ENCODE data around the gene HEXIM1.

HEXIM1 gene

DNA sequence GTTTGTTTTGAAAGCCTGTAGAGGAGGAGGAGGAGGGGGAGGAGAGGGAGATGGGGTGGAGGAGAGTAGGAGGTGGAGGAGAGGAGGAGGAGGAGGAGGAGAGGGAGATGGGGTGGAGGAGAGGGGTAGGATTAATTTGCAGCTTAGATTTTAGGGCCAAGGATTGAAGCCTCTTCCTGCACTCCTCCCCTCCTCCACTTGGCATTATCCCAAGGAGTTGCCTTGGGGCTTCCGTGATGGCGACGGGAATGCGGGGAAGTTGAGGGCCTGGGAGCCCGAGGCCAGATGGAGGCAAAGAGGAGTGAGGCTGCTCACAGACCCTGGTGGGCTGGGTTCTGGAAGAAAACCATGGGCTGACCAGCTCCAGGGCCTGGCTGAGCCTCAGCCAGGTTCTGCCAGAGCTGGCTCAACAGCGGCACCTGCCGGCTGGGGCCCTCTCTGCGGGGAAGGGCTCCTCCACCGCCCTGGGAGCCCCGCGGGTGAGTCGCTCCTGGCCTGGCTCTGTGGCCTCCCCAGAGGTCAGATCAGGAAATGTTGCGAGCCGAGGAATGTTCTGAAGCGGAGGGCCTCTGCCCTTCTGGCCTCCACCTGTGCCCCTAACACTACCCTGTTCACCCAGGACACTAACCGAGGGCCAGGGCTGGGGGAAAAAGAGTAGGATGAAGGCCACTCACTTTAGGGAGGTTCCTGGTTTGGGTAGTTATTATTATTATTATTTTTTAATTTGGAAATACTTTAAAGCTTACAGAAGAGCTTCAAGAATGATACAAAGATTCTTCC, 49.5 kb downstream of the HEXIM1 start:
- Histone ChIP-seq H3K27ac (no peak overlapping the region), H2AFZ (ENCODE audit: low read depth) (peak overlapping the region; percentile 55), H3K79me2 (ENCODE audit: insufficient read depth, low read depth) (no peaks in the 10 kb centered on the region), H4K20me1 (ENCODE audit: insufficient read depth) (no peaks in the 10 kb centered on the region), H3K4me3 (IDR thresholded peaks at IDR 0.05; ENCODE audit: insufficient read depth, low read depth, low read length) (no peak overlapping the region), H3K36me3 (ENCODE audit: insufficient read depth) (no peaks in the 10 kb centered on the region), H3K27me3 (ENCODE audit: insufficient read depth, low read depth) (no peaks in the 10 kb centered on the region), H3K4me1 (ENCODE audit: low read depth, poor library complexity, severe bottlenecking) (peaks cover 16% of the 10 kb centered on the region), H3K4me2 (peak overlapping the region; percentile 7; the same call in 1 of the 2 replicates), H3K9ac (no peak overlapping the region)
- TF ChIP-seq, protein P1, sequence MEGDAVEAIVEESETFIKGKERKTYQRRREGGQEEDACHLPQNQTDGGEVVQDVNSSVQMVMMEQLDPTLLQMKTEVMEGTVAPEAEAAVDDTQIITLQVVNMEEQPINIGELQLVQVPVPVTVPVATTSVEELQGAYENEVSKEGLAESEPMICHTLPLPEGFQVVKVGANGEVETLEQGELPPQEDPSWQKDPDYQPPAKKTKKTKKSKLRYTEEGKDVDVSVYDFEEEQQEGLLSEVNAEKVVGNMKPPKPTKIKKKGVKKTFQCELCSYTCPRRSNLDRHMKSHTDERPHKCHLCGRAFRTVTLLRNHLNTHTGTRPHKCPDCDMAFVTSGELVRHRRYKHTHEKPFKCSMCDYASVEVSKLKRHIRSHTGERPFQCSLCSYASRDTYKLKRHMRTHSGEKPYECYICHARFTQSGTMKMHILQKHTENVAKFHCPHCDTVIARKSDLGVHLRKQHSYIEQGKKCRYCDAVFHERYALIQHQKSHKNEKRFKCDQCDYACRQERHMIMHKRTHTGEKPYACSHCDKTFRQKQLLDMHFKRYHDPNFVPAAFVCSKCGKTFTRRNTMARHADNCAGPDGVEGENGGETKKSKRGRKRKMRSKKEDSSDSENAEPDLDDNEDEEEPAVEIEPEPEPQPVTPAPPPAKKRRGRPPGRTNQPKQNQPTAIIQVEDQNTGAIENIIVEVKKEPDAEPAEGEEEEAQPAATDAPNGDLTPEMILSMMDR (conservative IDR thresholded peaks at IDR 0.05; ENCODE audit: low read depth, low read length), result peak; percentile 98

DNA sequence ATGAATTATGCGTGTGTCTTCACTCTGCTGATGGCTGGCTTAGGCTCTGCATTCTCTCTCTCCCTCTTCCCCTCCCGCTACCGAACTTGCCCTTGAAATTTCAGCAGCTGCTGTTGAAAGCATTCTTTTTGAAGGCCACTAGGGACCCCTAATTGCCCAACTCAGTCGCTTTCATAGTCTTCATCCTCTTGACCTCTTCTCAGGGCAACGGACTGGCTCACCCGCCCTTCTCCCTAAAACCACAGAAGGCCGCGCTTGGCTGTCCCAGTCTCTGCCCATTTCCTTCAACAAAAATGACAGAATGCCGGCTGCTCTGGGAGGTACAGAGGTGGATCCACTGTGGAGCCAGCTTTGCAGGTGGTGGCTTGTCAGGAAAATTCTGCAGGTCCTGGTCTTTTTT, 52.4 kb downstream of the HEXIM1 start:
- Histone ChIP-seq H3K4me3 (IDR thresholded peaks at IDR 0.05; ENCODE audit: insufficient read depth, low read depth, low read length) (no peak overlapping the region), H3K27me3 (ENCODE audit: insufficient read depth, low read depth) (no peaks in the 10 kb centered on the region), H4K20me1 (ENCODE audit: insufficient read depth) (no peaks in the 10 kb centered on the region), H2AFZ (ENCODE audit: low read depth) (no peak overlapping the region), H3K4me1 (ENCODE audit: low read depth, poor library complexity, severe bottlenecking) (peaks cover 16% of the 10 kb centered on the region), H3K4me2 (no peak overlapping the region), H3K36me3 (ENCODE audit: insufficient read depth) (no peaks in the 10 kb centered on the region), H3K27ac (no peak overlapping the region), H3K79me2 (ENCODE audit: insufficient read depth, low read depth) (no peaks in the 10 kb centered on the region), H3K9ac (no peak overlapping the region)
- TF ChIP-seq, protein P1 (conservative IDR thresholded peaks at IDR 0.05; ENCODE audit: low read depth, low read length), result no peak

DNA sequence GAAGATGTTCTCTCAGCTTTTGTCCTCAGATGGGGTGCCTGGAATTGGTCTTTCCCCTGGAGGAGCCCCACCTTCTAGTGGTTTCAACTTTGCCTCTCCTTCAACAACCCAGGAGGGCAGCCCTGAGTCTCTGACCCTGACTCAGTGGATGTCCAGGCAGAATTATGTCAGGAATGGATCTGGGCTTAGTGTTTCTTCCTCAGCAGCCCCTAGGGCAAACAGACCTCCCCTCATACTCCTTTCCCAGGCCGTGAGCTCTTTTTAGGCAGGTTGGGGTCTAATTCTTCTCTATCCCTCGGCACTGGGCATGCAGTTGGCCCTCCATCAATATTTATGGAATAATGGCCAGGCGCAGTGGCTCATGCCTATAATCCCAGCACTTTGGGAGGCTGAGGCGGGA, 53.2 kb downstream of the HEXIM1 start:
- TF ChIP-seq, protein P1 (conservative IDR thresholded peaks at IDR 0.05; ENCODE audit: low read depth, low read length), result no peak
- H3K4me1 ChIP-seq (ENCODE audit: low read depth, poor library complexity, severe bottlenecking), result peaks cover 16% of the 10 kb centered on the region
- H4K20me1 ChIP-seq (ENCODE audit: insufficient read depth), result no peaks in the 10 kb centered on the region
- H3K27me3 ChIP-seq (ENCODE audit: insufficient read depth, low read depth), result no peaks in the 10 kb centered on the region
- H3K9ac ChIP-seq, result no peak overlapping the region
- H3K79me2 ChIP-seq (ENCODE audit: insufficient read depth, low read depth), result no peaks in the 10 kb centered on the region
- H2AFZ ChIP-seq (ENCODE audit: low read depth), result no peak overlapping the region
- H3K4me2 ChIP-seq, result no peak overlapping the region
- H3K36me3 ChIP-seq (ENCODE audit: insufficient read depth), result no peaks in the 10 kb centered on the region
- no peak overlapping the region for H3K4me3 ChIP-seq (IDR thresholded peaks at IDR 0.05; ENCODE audit: insufficient read depth, low read depth, low read length)
- H3K27ac ChIP-seq, result no peak overlapping the region
